ES-I3 (cell line): Measurements from ENCODE around the gene OSBPL6.
"Not testable (repeated sequence)": the region's sequence is repeated elsewhere in the genome, so short reads cannot be mapped to it uniquely, and the experiment has no call there.

Experiments used
- H3K36me3 ChIP-seq: 2 replicates; pipeline ENCODE4 v1.6.1; 2013; ENCODE audit warnings: mild to moderate bottlenecking, low read length, control low read depth, moderate library complexity; ENCODE audit not compliant: insufficient read depth
- H3K4me1 ChIP-seq: 2 replicates; pipeline ENCODE4 v1.6.1; 2013; ENCODE audit warnings: mild to moderate bottlenecking, control low read depth, low read length; ENCODE audit not compliant: insufficient read depth
- H3K9ac ChIP-seq: 2 replicates; pipeline ENCODE4 v1.6.1; 2013; ENCODE audit warnings: low read depth, mild to moderate bottlenecking, low read length, moderate library complexity
- H3K9me3 ChIP-seq: 2 replicates; pipeline ENCODE4 v1.6.1; 2013; ENCODE audit warnings: mild to moderate bottlenecking, low read length, moderate library complexity; ENCODE audit not compliant: control insufficient read depth, insufficient read depth

Gene OSBPL6

GRCh38 chr2:178401994-178402437, 207.7 kb downstream of the OSBPL6 start:
- Histone ChIP-seq H3K9me3 (no peaks in the 10 kb centered on the region), H3K36me3 (no peaks in the 10 kb centered on the region), H3K4me1 (no peaks in the 10 kb centered on the region), H3K9ac (no peak overlapping the region)

- Histone ChIP-seq H3K9ac (no peak overlapping the region), H3K4me1 (no peaks in the 10 kb centered on the region)
Observed at GRCh38 chr2:178403671-178404306, 209.5 kb downstream of the OSBPL6 start.

GRCh38 chr2:178404368-178404767, 210.1 kb downstream of the OSBPL6 start:
- no peaks in the 10 kb centered on the region for H3K36me3 ChIP-seq
- H3K9me3 ChIP-seq: no peaks in the 10 kb centered on the region
- no peaks in the 10 kb centered on the region for H3K4me1 ChIP-seq
- no peak overlapping the region for H3K9ac ChIP-seq

More at GRCh38 chr2:178403671-178404306, 209.5 kb downstream of the OSBPL6 start:
- Histone ChIP-seq H3K9me3 (no peaks in the 10 kb centered on the region), H3K36me3 (no peaks in the 10 kb centered on the region)

- H3K4me1 ChIP-seq: no peaks in the 10 kb centered on the region
- H3K9ac ChIP-seq: no peak overlapping the region
- H3K36me3 ChIP-seq: no peaks in the 10 kb centered on the region
- H3K9me3 ChIP-seq: no peaks in the 10 kb centered on the region
Observed at GRCh38 chr2:178409261-178409660, 214.9 kb downstream of the OSBPL6 start.

GRCh38 chr2:178412047-178412446, 217.7 kb downstream of the OSBPL6 start:
- Histone ChIP-seq H3K4me1 (peaks cover 3% of the 10 kb centered on the region; the same call in 1 of the 2 replicates), H3K36me3 (no peaks in the 10 kb centered on the region), H3K9ac (no peak overlapping the region), H3K9me3 (no peaks in the 10 kb centered on the region)

GRCh38 chr2:178412453-178412852, 218.1 kb downstream of the OSBPL6 start:
- not testable (repeated sequence) for H3K36me3 ChIP-seq, H3K4me1 ChIP-seq, H3K9ac ChIP-seq, H3K9me3 ChIP-seq

GRCh38 chr2:178413472-178414265, 219.4 kb downstream of the OSBPL6 start:
- H3K36me3 ChIP-seq: no peaks in the 10 kb centered on the region
- peaks cover 3% of the 10 kb centered on the region; the same call in 1 of the 2 replicates for H3K4me1 ChIP-seq
- H3K9me3 ChIP-seq: no peaks in the 10 kb centered on the region
- peak overlapping the region; percentile 67 for H3K9ac ChIP-seq

GRCh38 chr2:178414266-178415247, 220.2 kb downstream of the OSBPL6 start:
- Histone ChIP-seq H3K9ac (peak overlapping the region; percentile 67), H3K36me3 (no peaks in the 10 kb centered on the region), H3K4me1 (peaks cover 3% of the 10 kb centered on the region; the same call in 1 of the 2 replicates), H3K9me3 (no peaks in the 10 kb centered on the region)

- H3K9me3 ChIP-seq: no peaks in the 10 kb centered on the region
- H3K9ac ChIP-seq: no peak overlapping the region
- H3K4me1 ChIP-seq: peaks cover 3% of the 10 kb centered on the region; the same call in 1 of the 2 replicates
- no peaks in the 10 kb centered on the region for H3K36me3 ChIP-seq
Observed at GRCh38 chr2:178415979-178416378, 221.7 kb downstream of the OSBPL6 start.

- Histone ChIP-seq H3K9me3 (no peaks in the 10 kb centered on the region; the same call in 1 of the 2 replicates), H3K36me3 (no peaks in the 10 kb centered on the region), H3K9ac (no peak overlapping the region), H3K4me1 (peaks cover 3% of the 10 kb centered on the region; the same call in 1 of the 2 replicates)
Observed at GRCh38 chr2:178417916-178418315, 223.6 kb downstream of the OSBPL6 start.

GRCh38 chr2:178418426-178418825, 224.1 kb downstream of the OSBPL6 start:
- no peaks in the 10 kb centered on the region for H3K36me3 ChIP-seq
- H3K9ac ChIP-seq: no peak overlapping the region
- H3K4me1 ChIP-seq: peaks cover 3% of the 10 kb centered on the region; the same call in 1 of the 2 replicates
- no peaks in the 10 kb centered on the region; the same call in 1 of the 2 replicates for H3K9me3 ChIP-seq

GRCh38 chr2:178419123-178419522, 224.8 kb downstream of the OSBPL6 start:
- H3K4me1 ChIP-seq: peaks cover 3% of the 10 kb centered on the region; the same call in 1 of the 2 replicates
- H3K9ac ChIP-seq: no peak overlapping the region
- H3K9me3 ChIP-seq: no peaks in the 10 kb centered on the region; the same call in 1 of the 2 replicates
- no peaks in the 10 kb centered on the region for H3K36me3 ChIP-seq

GRCh38 chr2:178420463-178420999, 226.2 kb downstream of the OSBPL6 start:
- no peaks in the 10 kb centered on the region; the same call in 1 of the 2 replicates for H3K9me3 ChIP-seq
- no peaks in the 10 kb centered on the region for H3K36me3 ChIP-seq

GRCh38 chr2:178422097-178422496, 227.8 kb downstream of the OSBPL6 start:
- Histone ChIP-seq H3K36me3 (no peaks in the 10 kb centered on the region), H3K4me1 (no peaks in the 10 kb centered on the region), H3K9ac (no peak overlapping the region), H3K9me3 (no peaks in the 10 kb centered on the region; the same call in 1 of the 2 replicates)

More at GRCh38 chr2:178420463-178420999, 226.2 kb downstream of the OSBPL6 start:
- H3K9ac ChIP-seq: no peak overlapping the region
- H3K4me1 ChIP-seq: no peaks in the 10 kb centered on the region
